NB4 (cell line): ENCODE data around the gene PLXDC2.
"Not testable (repeated sequence)": the region's sequence is repeated elsewhere in the genome, so short reads cannot be mapped to it uniquely, and the experiment has no call there.

Source experiments
- DNase-seq: peaks from one replicate; pipeline ENCODE4 v3.0.0; 2010; ENCODE audit warnings: low read depth
- H3K4me3 ChIP-seq: one replicate; pipeline ENCODE4 v1.5.1; 2011; ENCODE audit warnings: mild to moderate bottlenecking, low read depth, low read length, moderate library complexity
- CTCF ChIP-seq: IDR thresholded peaks from one replicate; pipeline ENCODE4 v1.5.1; 2012; ENCODE audit warnings: low read depth, low read length
- MAX ChIP-seq: IDR thresholded peaks from 2 replicates; pipeline ENCODE4 v1.6.1; 2011; ENCODE audit warnings: low read depth, low read length
- MYC ChIP-seq: IDR thresholded peaks from 2 replicates; pipeline ENCODE4 v1.6.1; 2011; ENCODE audit warnings: low read depth, low read length
- POLR2A ChIP-seq: IDR thresholded peaks from 2 replicates; pipeline ENCODE4 v1.6.1; 2011; ENCODE audit warnings: mild to moderate bottlenecking; ENCODE audit not compliant: insufficient read length; ENCODE audit errors: extremely low read depth

Gene PLXDC2

DNA sequence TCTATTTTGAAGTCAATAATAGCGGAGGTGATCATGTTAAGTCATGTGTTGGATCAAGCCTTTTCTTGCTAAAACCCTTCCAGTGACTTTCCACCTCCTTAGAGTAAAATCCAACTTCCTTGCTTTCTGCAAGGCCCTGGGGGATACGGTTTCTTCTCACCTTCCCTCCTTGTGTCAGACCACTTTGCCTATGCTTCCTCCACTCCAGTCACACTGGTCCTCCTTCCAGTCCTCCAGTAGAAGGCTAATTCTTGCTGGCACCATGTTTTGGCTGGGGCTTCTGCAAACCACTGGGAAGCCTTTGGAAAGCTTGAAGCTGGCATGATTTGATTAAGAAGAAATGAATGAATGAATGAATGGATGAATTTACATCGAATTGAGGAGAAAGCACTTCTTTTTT is 169.5 kb downstream of the PLXDC2 start:
- DNase-seq, result no peak
- no peak for TF ChIP-seq CTCF
- no peak for TF ChIP-seq MAX
- no peak for TF ChIP-seq POLR2A
- TF ChIP-seq MYC, result no peak
- H3K4me3 ChIP-seq, result no peak overlapping the region

DNA sequence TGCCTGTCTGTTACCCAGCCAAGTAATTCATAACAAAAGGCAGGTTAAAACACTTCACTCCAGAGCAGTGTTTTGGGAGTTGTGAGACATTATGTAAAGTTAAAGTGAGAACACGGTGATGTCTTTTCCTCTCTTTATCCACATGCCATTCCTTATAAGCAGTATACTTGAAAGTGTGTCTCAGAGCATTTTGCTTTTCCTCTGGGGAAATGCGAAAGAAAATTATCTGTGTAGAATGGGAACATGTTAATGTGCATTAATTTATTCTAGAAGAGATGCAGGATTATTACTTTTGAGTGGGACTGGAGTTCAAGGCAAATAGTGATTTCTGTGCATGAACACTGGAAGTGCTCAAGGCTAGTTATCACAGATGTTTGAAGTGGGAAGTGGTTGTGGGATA is 170.4 kb downstream of the PLXDC2 start:
- no peak for DNase-seq
- H3K4me3 ChIP-seq, result no peak overlapping the region
- no peak for TF ChIP-seq MYC
- TF ChIP-seq CTCF, result no peak
- TF ChIP-seq MAX, result no peak
- TF ChIP-seq POLR2A, result no peak

GRCh38 chr10:19987931-19988330 is 171.7 kb downstream of the PLXDC2 start:
- H3K4me3 ChIP-seq, result no peak overlapping the region
- no peak for DNase-seq
- TF ChIP-seq MAX, result no peak
- no peak for TF ChIP-seq POLR2A
- no peak for TF ChIP-seq MYC
- TF ChIP-seq CTCF, result no peak

GRCh38 chr10:19993714-19994315 is 177.6 kb downstream of the PLXDC2 start:
- no peak for DNase-seq
- TF ChIP-seq MYC (no peak), CTCF (no peak), POLR2A (no peak), MAX (no peak)
- no peak overlapping the region for H3K4me3 ChIP-seq

- H3K4me3 ChIP-seq, result no peak overlapping the region
- no peak for DNase-seq
- TF ChIP-seq MAX (no peak), MYC (no peak), CTCF (no peak), POLR2A (no peak)
Observed at GRCh38 chr10:19998482-19998881, 182.2 kb downstream of the PLXDC2 start.

DNA sequence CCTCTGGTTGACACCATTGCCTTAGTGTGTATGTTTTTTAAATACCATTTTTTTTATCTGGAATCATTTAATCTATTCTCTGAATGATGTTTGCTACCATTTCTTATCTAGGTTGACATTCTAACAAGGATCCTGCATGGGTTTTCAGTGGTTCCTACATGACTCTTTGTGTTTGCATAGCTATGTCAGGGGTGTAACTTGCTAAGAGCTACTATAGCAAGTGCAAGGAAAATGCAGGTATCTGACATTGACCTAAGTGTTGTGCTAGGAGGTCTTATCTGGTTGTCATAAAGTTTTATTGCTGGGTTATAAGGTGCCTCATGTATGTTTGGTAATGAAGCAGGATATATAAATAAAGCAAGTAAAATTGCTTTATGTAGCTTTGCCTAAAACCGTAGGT is 183.2 kb downstream of the PLXDC2 start:
- TF ChIP-seq CTCF (no peak), POLR2A (no peak), MAX (no peak), MYC (no peak)
- H3K4me3 ChIP-seq, result no peak overlapping the region
- DNase-seq, result no peak

GRCh38 chr10:20002026-20002425 is 185.8 kb downstream of the PLXDC2 start:
- not testable (repeated sequence) for DNase-seq, H3K4me3 ChIP-seq
